Measurements from ENCODE around the gene CPB1. TPM values are rescaled to one million over a fixed set of nuclear protein-coding genes. Genes with fewer than 3 reads are reported as not detected.
A peak's percentile ranks its signal among the peaks of the same experiment; 100 is the strongest.
"Not testable (repeated sequence)": the region's sequence is repeated elsewhere in the genome, so short reads cannot be mapped to it uniquely, and the experiment has no call there.

Gene CPB1
- 5.0 TPM for total RNA-seq

GRCh38 chr3:148827585-148827984, at the start of gene CPB1:
Gene CPB1 (plus strand): TSS chr3:148827811. CDS start chr3:148827824, 13 bp downstream.
- intact Hi-C loops (cut with DNase I): no loop called here
- no peak for DNase-seq (ENCODE audit: low spot score)
- no peak for ATAC-seq

- DNase-seq (ENCODE audit: low spot score): no peak
- intact Hi-C loops (cut with DNase I): no loop called here
- ATAC-seq: no peak
These were observed 48.7 kb upstream of the CPB1 start for GRCh38 chr3:148778926-148779325.

GRCh38 chr3:148785026-148785425, 42.6 kb upstream of the CPB1 start:
- DNase-seq (ENCODE audit: low spot score); intact Hi-C loops (cut with DNase I); ATAC-seq: not testable (repeated sequence)

GRCh38 chr3:148786159-148786558, 41.5 kb upstream of the CPB1 start:
- ATAC-seq; DNase-seq (ENCODE audit: low spot score); intact Hi-C loops (cut with DNase I): not testable (repeated sequence)

- ATAC-seq (peak; percentile 60), DNase-seq (ENCODE audit: low spot score) (no peak)
- intact Hi-C loops (cut with DNase I): no loop called here
These were observed 38.5 kb upstream of the CPB1 start for GRCh38 chr3:148789146-148789545.

- ATAC-seq (no peak), DNase-seq (ENCODE audit: low spot score) (no peak)
- intact Hi-C loops (cut with DNase I): no loop called here
These were observed 37.7 kb upstream of the CPB1 start for GRCh38 chr3:148789906-148790305.

- no peak for ATAC-seq
- no peak for DNase-seq (ENCODE audit: low spot score)
- intact Hi-C loops (cut with DNase I): no loop called here
These were observed 37.2 kb upstream of the CPB1 start for GRCh38 chr3:148790370-148790769.

GRCh38 chr3:148790851-148791735, 36.5 kb upstream of the CPB1 start:
- peak; percentile 70 for DNase-seq (ENCODE audit: low spot score)
- peak; percentile 98 for ATAC-seq
- intact Hi-C loops (cut with DNase I): no loop called here

- ATAC-seq (no peak), DNase-seq (ENCODE audit: low spot score) (no peak)
- intact Hi-C loops (cut with DNase I): no loop called here
These were observed 35.7 kb upstream of the CPB1 start for GRCh38 chr3:148791920-148792319.

GRCh38 chr3:148792516-148792915, 35.1 kb upstream of the CPB1 start:
- no peak for ATAC-seq
- intact Hi-C loops (cut with DNase I): no loop called here

GRCh38 chr3:148796799-148797198, 30.8 kb upstream of the CPB1 start:
- DNase-seq (ENCODE audit: low spot score): no peak
- no peak for ATAC-seq
- intact Hi-C loops (cut with DNase I): no loop called here

More at GRCh38 chr3:148792516-148792915, 35.1 kb upstream of the CPB1 start:
- DNase-seq (ENCODE audit: low spot score): no peak

- DNase-seq (ENCODE audit: low spot score): no peak
- intact Hi-C loops (cut with DNase I): no loop called here
- ATAC-seq: no peak
These were observed 29.8 kb upstream of the CPB1 start for GRCh38 chr3:148797795-148798194.

- intact Hi-C loops (cut with DNase I): no loop called here
- DNase-seq (ENCODE audit: low spot score): no peak
- ATAC-seq: no peak
These were observed 27.2 kb upstream of the CPB1 start for GRCh38 chr3:148800414-148800813.

- no peak for DNase-seq (ENCODE audit: low spot score)
- intact Hi-C loops (cut with DNase I): no loop called here
- no peak for ATAC-seq
These were observed 17.8 kb upstream of the CPB1 start for GRCh38 chr3:148809835-148810234.

- no peak for DNase-seq (ENCODE audit: low spot score)
- intact Hi-C loops (cut with DNase I): no loop called here
- ATAC-seq: no peak
These were observed 12.1 kb upstream of the CPB1 start for GRCh38 chr3:148815316-148816110.

- intact Hi-C loops (cut with DNase I): no loop called here
- DNase-seq (ENCODE audit: low spot score) (no peak), ATAC-seq (no peak)
These were observed 11.2 kb upstream of the CPB1 start for GRCh38 chr3:148816427-148816826.

- ATAC-seq (no peak), DNase-seq (ENCODE audit: low spot score) (no peak)
- intact Hi-C loops (cut with DNase I): no loop called here
These were observed 10.6 kb upstream of the CPB1 start for GRCh38 chr3:148816981-148817525.

GRCh38 chr3:148820361-148821245, 7.0 kb upstream of the CPB1 start:
- ATAC-seq: no peak
- intact Hi-C loops (cut with DNase I): no loop called here
- DNase-seq (ENCODE audit: low spot score): no peak

- ATAC-seq (no peak), DNase-seq (ENCODE audit: low spot score) (no peak)
- intact Hi-C loops (cut with DNase I): no loop called here
These were observed 4.6 kb upstream of the CPB1 start for GRCh38 chr3:148823026-148823425.

Data from sciatic nerve (tissue), 2 donors.